ENCODE data around the gene ZNF581. TPM values are rescaled to one million over a fixed set of nuclear protein-coding genes. Genes with fewer than 3 reads are reported as not detected.

The ZNF581 gene
- total and polyA plus RNA-seq, 7 donors = 10.2 to 18.6 (median 14.5) TPM

- H3K36me3 ChIP-seq (ENCODE audit: insufficient read depth in 1 of 2, low read depth in 1 of 2) = peaks cover 9 to 58% of the 10 kb centered on the region in 2 donors
- H3K4me1 ChIP-seq = peaks cover 35% of the 10 kb centered on the region
- TF ChIP-seq CTCF (IDR thresholded peaks at IDR 0.05) = no peak
- 81 to 86% (median 85%) methylated on average over 10 to 12 of the region's 12 CpGs for WGBS, 3 donors
- ATAC-seq = no peak
- DNase-seq = peak in 1 of 2 donors; percentile 28
- H3K9me3 ChIP-seq = no peaks in the 10 kb centered on the region
- H3K27ac ChIP-seq = no peak overlapping the region
- intact Hi-C loops (cut with DNase I) = no loop called here
- H3K27me3 ChIP-seq (ENCODE audit: insufficient read depth in 3 of 3, low read length in 2 of 3) = no peaks in the 10 kb centered on the region
- H3K4me3 ChIP-seq = no peak overlapping the region
Measured at GRCh38 chr19:55660404-55660803, 17.0 kb downstream of the ZNF581 start.

- DNase-seq (peak in 1 of 2 donors; percentile 44), ATAC-seq (no peak)
- Histone ChIP-seq H3K4me1 (peaks cover 34% of the 10 kb centered on the region), H3K36me3 (ENCODE audit: insufficient read depth in 1 of 2, low read depth in 1 of 2) (peaks cover 9 to 64% of the 10 kb centered on the region in 2 donors), H3K27ac (no peak overlapping the region), H3K9me3 (no peaks in the 10 kb centered on the region), H3K27me3 (ENCODE audit: insufficient read depth in 3 of 3, low read length in 2 of 3) (no peaks in the 10 kb centered on the region), H3K4me3 (no peak overlapping the region)
- 49 to 78% (median 61%) methylated on average over 16 of the region's 16 CpGs for WGBS, 3 donors
- no peak for TF ChIP-seq CTCF (IDR thresholded peaks at IDR 0.05)
- intact Hi-C loops (cut with DNase I) = no loop called here
Measured at GRCh38 chr19:55660991-55661390, 17.5 kb downstream of the ZNF581 start.

GRCh38 chr19:55661826-55662225, 18.4 kb downstream of the ZNF581 start:
- DNase-seq (no peak), ATAC-seq (no peak)
- Histone ChIP-seq H3K27me3 (ENCODE audit: insufficient read depth in 3 of 3, low read length in 2 of 3) (no peaks in the 10 kb centered on the region), H3K4me3 (no peak overlapping the region), H3K27ac (no peak overlapping the region), H3K9me3 (no peaks in the 10 kb centered on the region), H3K36me3 (ENCODE audit: insufficient read depth in 1 of 2, low read depth in 1 of 2) (peaks cover 9 to 72% of the 10 kb centered on the region in 2 donors), H3K4me1 (peaks cover 25% of the 10 kb centered on the region)
- no peak for TF ChIP-seq CTCF (IDR thresholded peaks at IDR 0.05)
- WGBS, 3 donors = 70 to 73% (median 72%) methylated on average over 7 of the region's 7 CpGs
- intact Hi-C loops (cut with DNase I) = no loop called here

- no peaks in the 10 kb centered on the region for H3K27me3 ChIP-seq (ENCODE audit: insufficient read depth in 3 of 3, low read length in 2 of 3)
- H3K4me1 ChIP-seq = peaks cover 4% of the 10 kb centered on the region
- no peak for TF ChIP-seq CTCF (IDR thresholded peaks at IDR 0.05)
- H3K27ac ChIP-seq = no peak overlapping the region
- intact Hi-C loops (cut with DNase I) = no loop called here
- no peak overlapping the region for H3K4me3 ChIP-seq
- 86 to 90% (median 88%) methylated on average over 20 of the region's 20 CpGs for WGBS, 3 donors
- ATAC-seq = no peak
- H3K36me3 ChIP-seq (ENCODE audit: insufficient read depth in 1 of 2, low read depth in 1 of 2) = peaks cover 9 to 89% of the 10 kb centered on the region in 2 donors
- DNase-seq = no peak
- no peaks in the 10 kb centered on the region for H3K9me3 ChIP-seq
Measured at GRCh38 chr19:55663846-55664536, 20.5 kb downstream of the ZNF581 start.
